ENCODE data around the gene NAA80.
A peak's percentile ranks its signal among the peaks of the same experiment; 100 is the strongest.

NAA80 gene

DNA sequence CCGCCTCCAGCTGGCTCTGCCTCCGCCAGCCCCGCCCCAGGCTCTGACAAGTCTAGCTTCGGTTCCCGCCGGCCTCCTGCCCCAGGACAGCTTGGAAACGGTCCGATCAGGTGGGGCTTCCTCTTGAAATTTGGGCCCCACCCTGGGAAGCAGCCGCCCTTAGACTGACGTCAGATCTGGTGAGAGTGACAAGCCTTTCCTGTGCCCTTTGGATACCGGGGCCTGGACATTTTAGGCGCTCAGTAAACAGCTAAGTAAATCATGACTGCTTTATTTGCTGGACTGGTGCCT lies 378 bp upstream of the NAA80 start:
- peaks cover 57% of the 10 kb centered on the region for H3K4me1 ChIP-seq (ENCODE audit: control insufficient read depth, insufficient read depth, low read length)
- no peaks in the 10 kb centered on the region for H3K27me3 ChIP-seq (ENCODE audit: control insufficient read depth, insufficient read depth, low read length)
- peak overlapping the region; percentile 5 for H3K4me3 ChIP-seq (ENCODE audit: low read length)
- no peaks in the 10 kb centered on the region for H3K9me3 ChIP-seq (ENCODE audit: control insufficient read depth, low read length)
- no peaks in the 10 kb centered on the region for H3K36me3 ChIP-seq (ENCODE audit: control insufficient read depth, insufficient read depth, low read length)
- H3K9ac ChIP-seq (ENCODE audit: low read length), result peak overlapping the region; percentile 46

DNA sequence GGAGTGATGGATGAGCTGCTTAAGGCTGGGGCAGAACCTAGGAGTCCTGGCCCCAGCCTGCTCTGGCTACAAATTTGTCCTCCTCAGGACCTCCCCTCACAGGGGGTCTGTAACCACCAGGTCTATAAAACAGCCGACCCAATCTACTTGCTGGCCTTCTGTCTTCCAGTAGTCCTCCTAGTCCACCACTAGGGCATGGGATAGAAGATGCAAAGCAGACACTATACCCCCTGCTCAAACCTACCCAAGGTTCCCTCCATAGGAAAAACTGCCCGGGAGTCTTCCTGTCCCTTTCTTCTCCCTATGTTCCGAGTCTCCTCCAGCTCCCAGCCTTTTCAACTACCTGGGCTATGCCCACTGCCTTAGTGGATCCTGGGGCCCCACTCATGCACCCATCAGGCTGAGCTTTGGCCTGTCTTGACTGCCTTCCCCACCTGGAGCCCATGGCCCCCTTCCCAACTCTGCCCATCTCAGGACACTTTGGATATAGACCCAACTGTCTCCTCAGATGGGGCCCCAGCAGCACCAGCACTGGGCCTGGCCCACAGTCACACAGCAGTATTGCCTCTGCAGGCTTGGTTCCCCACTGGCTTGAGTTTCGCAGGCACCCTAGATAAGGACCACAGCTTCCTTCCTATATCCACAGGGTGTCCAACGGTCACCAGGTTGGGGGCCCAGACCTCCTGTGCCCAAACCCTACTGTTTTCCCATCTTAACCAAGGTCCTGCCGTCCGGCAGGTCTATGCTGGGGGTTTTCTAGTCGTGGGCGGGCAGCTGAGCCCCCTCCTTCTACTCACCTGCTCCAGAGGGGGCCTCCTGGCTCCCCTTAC lies 1.1 kb downstream of the NAA80 start:
- Histone ChIP-seq H3K4me1 (ENCODE audit: control insufficient read depth, insufficient read depth, low read length) (peaks cover 53% of the 10 kb centered on the region), H3K27me3 (ENCODE audit: control insufficient read depth, insufficient read depth, low read length) (no peaks in the 10 kb centered on the region), H3K9ac (ENCODE audit: low read length) (peak overlapping the region; percentile 82), H3K36me3 (ENCODE audit: control insufficient read depth, insufficient read depth, low read length) (no peaks in the 10 kb centered on the region), H3K9me3 (ENCODE audit: control insufficient read depth, low read length) (no peaks in the 10 kb centered on the region), H3K4me3 (ENCODE audit: low read length) (peak overlapping the region; percentile 72)

DNA sequence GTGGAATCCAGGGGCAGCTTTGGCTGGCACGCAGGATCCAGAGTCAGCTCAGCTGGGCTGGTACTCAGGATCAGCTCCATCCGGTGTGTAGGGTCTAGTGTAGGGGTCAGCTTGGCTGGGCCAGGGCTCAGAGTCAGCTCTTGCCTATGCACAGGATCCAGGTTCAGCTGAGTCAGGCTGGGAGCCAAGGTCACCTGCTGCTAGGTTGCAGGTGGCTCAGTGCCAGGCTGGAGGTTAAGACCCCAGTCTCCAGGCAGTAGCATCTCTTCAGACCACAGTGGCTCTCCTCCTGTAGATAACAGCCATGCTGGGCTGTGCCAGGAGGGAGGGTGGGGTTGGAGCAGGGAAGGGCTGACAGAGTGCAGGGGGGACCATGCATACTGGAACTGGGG lies 1.8 kb downstream of the NAA80 start:
- no peaks in the 10 kb centered on the region for H3K9me3 ChIP-seq (ENCODE audit: control insufficient read depth, low read length)
- no peak overlapping the region for H3K4me3 ChIP-seq (ENCODE audit: low read length)
- H3K27me3 ChIP-seq (ENCODE audit: control insufficient read depth, insufficient read depth, low read length), result no peaks in the 10 kb centered on the region
- H3K9ac ChIP-seq (ENCODE audit: low read length), result no peak overlapping the region
- H3K36me3 ChIP-seq (ENCODE audit: control insufficient read depth, insufficient read depth, low read length), result no peaks in the 10 kb centered on the region
- peaks cover 53% of the 10 kb centered on the region for H3K4me1 ChIP-seq (ENCODE audit: control insufficient read depth, insufficient read depth, low read length)

DNA sequence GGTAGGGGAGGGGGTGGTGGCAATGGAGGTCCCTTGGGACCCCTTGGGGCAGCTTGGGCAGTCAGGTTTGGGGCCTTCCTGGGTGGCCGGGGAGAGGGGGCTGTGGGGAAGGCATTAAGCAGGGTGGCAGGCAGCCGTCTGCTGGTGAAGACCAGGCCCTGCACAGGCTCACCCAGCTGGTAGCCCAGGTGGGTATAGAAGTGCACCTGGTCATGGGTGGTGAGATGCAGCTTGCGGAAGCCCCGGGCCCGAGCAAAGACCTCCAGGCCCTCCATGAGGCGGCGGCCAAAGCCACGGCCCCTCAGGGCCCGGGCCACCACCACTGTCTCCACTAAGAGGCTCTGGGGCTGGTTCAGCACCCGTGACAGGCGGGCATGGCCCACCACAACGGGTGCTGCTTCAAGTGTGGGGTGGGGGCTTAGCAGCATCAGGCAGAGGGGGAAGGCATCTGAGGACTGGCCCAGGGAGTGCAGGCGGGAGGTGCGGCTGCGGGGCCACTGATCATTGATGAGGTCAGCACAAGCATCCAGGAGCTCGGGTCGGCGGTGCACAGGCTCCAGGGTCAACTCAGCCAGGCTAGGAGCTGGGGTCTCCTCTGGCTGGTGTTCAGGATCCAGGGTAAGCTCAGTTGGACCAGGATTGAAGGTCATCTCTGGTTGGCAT lies 2.4 kb downstream of the NAA80 start:
- H3K4me3 ChIP-seq (ENCODE audit: low read length), result no peak overlapping the region
- no peak overlapping the region for H3K9ac ChIP-seq (ENCODE audit: low read length)
- H3K27me3 ChIP-seq (ENCODE audit: control insufficient read depth, insufficient read depth, low read length), result no peaks in the 10 kb centered on the region
- H3K9me3 ChIP-seq (ENCODE audit: control insufficient read depth, low read length), result no peaks in the 10 kb centered on the region
- H3K36me3 ChIP-seq (ENCODE audit: control insufficient read depth, insufficient read depth, low read length), result no peaks in the 10 kb centered on the region
- peaks cover 48% of the 10 kb centered on the region for H3K4me1 ChIP-seq (ENCODE audit: control insufficient read depth, insufficient read depth, low read length)

DNA sequence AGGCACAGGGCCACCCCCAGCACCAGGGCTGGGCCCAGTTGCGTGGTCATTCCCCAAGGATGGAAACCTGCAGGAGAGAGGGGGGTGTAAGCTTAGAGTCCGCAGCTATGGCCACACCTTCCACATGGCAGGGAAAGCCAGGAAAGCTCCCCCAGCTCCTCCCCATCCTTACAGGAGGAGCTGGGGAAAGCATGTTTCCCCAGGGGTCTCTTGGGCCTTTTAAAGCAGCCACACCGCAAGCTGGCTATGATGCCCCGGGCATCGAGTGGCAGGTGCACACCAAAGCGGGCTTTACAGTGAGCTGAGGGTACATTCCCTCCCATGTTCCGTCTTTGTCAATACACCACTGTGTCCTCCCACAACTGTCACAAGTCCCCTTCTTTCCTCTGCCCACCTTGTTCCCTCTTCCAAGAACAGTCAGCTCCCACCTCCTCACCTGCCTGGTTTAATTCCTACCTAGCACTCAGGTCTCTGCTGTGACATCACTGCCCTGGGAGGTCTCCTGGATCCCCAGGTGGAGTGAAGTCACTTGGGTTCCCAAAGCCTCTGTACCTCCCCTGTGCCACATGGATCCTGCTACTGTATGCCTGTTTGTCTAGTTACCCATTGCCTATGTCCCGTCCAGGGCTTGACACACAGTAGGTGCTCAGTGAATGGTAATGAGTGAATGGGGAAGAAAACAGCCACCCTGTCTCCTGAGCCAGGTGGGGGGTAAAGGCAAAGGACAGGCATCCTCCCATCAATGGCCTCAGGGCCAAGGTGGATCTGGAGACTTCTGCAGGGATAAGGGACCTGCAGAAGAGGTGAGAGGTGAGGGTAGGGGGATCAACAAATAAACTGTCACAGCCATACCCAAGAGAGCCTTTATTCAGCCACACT lies 3.4 kb downstream of the NAA80 start:
- no peaks in the 10 kb centered on the region for H3K27me3 ChIP-seq (ENCODE audit: control insufficient read depth, insufficient read depth, low read length)
- no peak overlapping the region for H3K9ac ChIP-seq (ENCODE audit: low read length)
- no peak overlapping the region for H3K4me3 ChIP-seq (ENCODE audit: low read length)
- H3K4me1 ChIP-seq (ENCODE audit: control insufficient read depth, insufficient read depth, low read length), result peaks cover 49% of the 10 kb centered on the region
- H3K36me3 ChIP-seq (ENCODE audit: control insufficient read depth, insufficient read depth, low read length), result no peaks in the 10 kb centered on the region
- H3K9me3 ChIP-seq (ENCODE audit: control insufficient read depth, low read length), result no peaks in the 10 kb centered on the region

DNA sequence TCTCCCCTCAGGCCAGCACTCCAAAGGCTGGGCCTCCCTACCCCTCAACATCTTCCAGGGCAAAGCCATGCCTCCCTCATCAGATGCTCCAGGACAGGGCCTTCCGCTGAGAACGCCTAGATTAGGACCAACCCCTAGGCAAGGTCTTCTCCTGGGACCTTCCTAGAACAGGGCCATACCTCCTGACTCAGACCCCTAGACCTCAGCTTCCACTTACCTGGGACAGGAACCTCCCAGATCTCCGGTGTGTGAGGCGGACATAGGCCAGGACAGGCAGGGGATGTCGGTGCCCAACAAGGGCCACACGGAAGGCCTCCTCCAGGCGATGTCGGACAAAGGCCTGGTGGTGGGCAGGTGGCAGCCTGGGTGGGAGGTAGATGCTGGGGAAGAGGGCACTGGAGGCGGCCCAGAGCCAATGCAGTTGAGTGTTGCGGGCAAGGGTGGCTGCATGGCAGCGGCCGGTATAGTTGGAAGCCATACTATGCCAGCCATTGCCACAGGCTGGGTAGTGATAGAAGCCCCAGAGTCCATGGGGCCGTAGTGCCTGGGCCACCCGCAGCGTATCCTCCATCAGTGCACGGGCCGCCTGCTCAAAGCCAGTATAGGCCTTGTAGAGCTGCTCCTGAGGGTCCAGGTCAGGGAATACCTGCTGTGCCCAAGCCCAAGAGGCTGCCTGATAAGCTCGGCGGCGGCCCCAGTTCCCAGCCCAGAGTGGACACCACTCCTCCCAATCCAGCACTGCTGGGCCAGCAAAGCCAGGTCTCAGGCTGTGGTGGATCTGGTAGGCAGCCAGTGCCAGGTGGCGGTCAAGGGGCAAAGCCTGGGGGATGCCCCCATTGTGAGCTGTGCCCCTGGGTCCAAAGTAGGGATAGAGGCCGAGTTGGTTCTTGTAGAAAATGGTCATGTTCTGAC lies 4.5 kb downstream of the NAA80 start:
- no peaks in the 10 kb centered on the region for H3K27me3 ChIP-seq (ENCODE audit: control insufficient read depth, insufficient read depth, low read length)
- no peak overlapping the region for H3K9ac ChIP-seq (ENCODE audit: low read length)
- peaks cover 47% of the 10 kb centered on the region for H3K4me1 ChIP-seq (ENCODE audit: control insufficient read depth, insufficient read depth, low read length)
- H3K36me3 ChIP-seq (ENCODE audit: control insufficient read depth, insufficient read depth, low read length), result peaks cover 1% of the 10 kb centered on the region
- H3K4me3 ChIP-seq (ENCODE audit: low read length), result no peak overlapping the region
- no peaks in the 10 kb centered on the region for H3K9me3 ChIP-seq (ENCODE audit: control insufficient read depth, low read length)

DNA sequence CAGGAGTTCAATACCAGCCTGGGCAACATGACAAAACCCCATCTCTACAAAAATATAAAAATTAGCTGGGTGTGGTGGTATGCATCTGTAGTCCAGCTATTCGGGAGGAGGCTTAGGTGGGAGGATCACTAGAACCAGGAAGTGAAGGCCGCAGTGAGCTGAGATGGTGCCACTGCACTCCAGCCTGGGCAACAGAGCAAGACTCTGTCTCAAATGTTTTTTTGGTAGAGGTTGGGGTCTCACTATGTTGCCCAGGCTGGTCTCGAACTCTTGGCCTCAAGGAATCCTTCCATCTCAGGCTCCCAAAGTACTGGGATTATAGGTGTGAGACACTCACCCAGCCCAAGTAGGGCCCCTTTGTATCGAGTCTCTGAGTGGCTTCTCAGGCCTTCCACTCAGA lies 5.1 kb downstream of the NAA80 start:
- H3K9me3 ChIP-seq (ENCODE audit: control insufficient read depth, low read length), result no peaks in the 10 kb centered on the region
- no peak overlapping the region for H3K9ac ChIP-seq (ENCODE audit: low read length)
- H3K4me1 ChIP-seq (ENCODE audit: control insufficient read depth, insufficient read depth, low read length), result peaks cover 46% of the 10 kb centered on the region
- no peak overlapping the region for H3K4me3 ChIP-seq (ENCODE audit: low read length)
- H3K27me3 ChIP-seq (ENCODE audit: control insufficient read depth, insufficient read depth, low read length), result no peaks in the 10 kb centered on the region
- H3K36me3 ChIP-seq (ENCODE audit: control insufficient read depth, insufficient read depth, low read length), result peaks cover 6% of the 10 kb centered on the region

DNA sequence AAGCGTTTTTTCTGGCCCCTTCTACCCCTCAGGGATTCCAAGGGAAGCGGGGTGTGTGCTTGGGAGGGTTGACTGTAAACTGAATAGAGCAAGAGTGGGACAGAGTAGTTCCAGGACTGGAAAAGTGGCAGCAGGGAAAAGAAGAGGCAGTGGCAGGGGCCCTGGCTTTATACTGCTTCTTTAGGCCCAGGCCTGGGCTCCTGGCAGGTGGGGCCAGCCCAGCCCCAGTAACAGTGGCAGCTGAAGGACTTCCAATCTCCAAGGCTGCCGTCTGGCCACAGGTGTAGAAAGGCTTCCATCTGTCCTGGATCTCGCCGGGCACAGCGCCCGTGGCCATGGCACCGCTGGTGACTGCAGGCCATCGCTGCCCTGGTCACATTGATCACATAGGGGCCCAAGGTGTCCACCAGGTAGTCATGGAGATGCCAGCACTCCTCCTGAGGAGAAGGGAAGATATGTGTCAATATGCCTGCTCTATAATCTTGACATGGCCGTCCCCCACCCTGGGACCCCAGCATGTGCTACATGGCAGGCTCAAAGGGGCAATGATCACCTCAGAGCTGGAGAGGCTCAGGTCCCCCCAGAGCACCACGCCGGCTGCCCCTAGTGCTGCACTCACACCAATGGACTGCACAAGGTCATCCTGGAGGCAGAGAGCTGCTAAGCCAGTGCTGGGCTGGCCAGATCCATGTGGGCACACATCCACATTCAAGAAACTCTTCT lies 6.0 kb downstream of the NAA80 start:
- peak overlapping the region; percentile 75 for H3K9ac ChIP-seq (ENCODE audit: low read length)
- H3K4me1 ChIP-seq (ENCODE audit: control insufficient read depth, insufficient read depth, low read length), result peaks cover 37% of the 10 kb centered on the region
- no peaks in the 10 kb centered on the region for H3K27me3 ChIP-seq (ENCODE audit: control insufficient read depth, insufficient read depth, low read length)
- H3K9me3 ChIP-seq (ENCODE audit: control insufficient read depth, low read length), result no peaks in the 10 kb centered on the region
- peaks cover 9% of the 10 kb centered on the region for H3K36me3 ChIP-seq (ENCODE audit: control insufficient read depth, insufficient read depth, low read length)
- H3K4me3 ChIP-seq (ENCODE audit: low read length), result peak overlapping the region; percentile 87

DNA sequence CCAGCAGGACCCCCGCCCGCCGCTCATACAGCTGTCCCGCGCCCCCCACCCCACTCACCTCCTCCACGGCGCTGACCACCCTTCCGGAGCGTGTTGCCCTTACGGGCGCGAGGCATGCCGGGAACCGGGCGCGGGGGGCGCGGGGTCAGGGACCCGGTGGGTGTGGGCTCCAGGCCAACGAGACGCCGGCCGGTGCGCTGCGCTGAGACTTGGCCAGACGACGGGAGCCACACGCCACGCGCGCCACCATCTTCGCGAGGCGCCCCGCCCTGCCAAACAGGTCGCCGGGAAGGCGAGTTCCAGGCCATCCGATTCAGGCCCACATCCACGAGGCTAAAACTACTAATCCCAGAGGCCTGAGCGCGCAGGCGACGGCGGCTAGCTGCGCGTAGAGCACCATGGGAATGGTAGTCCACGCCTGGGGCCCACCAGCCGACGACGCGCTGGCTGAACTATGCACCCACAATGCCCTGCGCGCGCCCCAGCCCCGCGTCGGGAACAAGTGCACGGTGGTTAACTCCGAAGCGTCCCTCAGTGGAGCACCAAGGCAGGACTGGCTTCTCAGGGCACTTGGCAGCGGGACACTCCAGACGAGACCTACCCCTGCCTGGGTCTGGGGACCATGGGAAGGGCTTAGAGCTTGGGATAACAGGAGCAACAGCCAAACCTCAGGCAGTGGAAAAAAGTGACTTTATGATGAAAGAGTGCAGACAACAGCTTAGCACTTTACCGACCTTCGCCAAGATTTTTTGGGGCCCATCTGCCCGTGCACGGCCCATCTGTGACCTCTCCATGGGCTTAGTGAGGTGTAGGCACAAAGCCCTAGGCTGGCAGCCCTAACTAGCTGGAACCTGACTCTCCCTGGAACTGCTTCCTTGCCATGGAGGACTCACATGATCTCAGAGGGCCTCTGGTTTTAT lies 6.8 kb downstream of the NAA80 start, which contains the start of gene IFRD2:
TSS of gene IFRD2 (minus strand) at position 271 of the 920 bp plus-strand sequence. CDS start at position 116, 155 bp downstream.
- peaks cover 9% of the 10 kb centered on the region for H3K36me3 ChIP-seq (ENCODE audit: control insufficient read depth, insufficient read depth, low read length)

DNA sequence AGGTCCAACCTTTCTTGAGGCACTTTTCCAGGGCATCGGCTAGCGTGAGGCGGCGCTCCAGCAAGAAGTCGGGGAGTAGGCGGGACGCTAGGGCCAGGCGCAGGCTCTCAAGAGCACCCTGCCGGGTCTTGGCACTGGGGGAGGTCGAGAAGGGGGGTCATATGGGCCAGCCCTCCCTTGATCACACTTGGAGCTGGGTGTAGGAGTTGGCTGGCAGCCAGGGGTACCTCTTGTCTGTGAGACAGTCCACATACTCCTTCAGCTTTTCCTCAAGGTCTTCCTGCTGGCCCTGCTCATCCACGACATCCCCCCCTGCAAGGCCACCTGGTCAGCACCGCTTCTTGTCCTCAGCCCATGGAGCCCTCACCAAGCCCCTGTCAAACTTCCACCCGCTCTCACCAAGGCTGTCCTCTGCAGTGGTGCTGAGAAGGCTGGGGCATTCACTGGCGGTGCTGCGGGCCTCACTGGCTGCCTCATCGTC lies 9.0 kb downstream of the NAA80 start:
- Histone ChIP-seq H3K9ac (ENCODE audit: low read length) (peak overlapping the region; percentile 42), H3K4me3 (ENCODE audit: low read length) (no peak overlapping the region), H3K27me3 (ENCODE audit: control insufficient read depth, insufficient read depth, low read length) (no peaks in the 10 kb centered on the region), H3K36me3 (ENCODE audit: control insufficient read depth, insufficient read depth, low read length) (peaks cover 9% of the 10 kb centered on the region), H3K9me3 (ENCODE audit: control insufficient read depth, low read length) (no peaks in the 10 kb centered on the region), H3K4me1 (ENCODE audit: control insufficient read depth, insufficient read depth, low read length) (peaks cover 27% of the 10 kb centered on the region)

More for the DNA sequence above, 6.8 kb downstream of the NAA80 start, which contains the start of gene IFRD2:
- Histone ChIP-seq H3K4me1 (ENCODE audit: control insufficient read depth, insufficient read depth, low read length) (peaks cover 29% of the 10 kb centered on the region), H3K9ac (ENCODE audit: low read length) (peak within 1 kb of the TSS; percentile 89), H3K27me3 (ENCODE audit: control insufficient read depth, insufficient read depth, low read length) (no peaks in the 10 kb centered on the region), H3K9me3 (ENCODE audit: control insufficient read depth, low read length) (no peaks in the 10 kb centered on the region), H3K4me3 (ENCODE audit: low read length) (peak within 1 kb of the TSS; percentile 87)

All from mucosa of stomach (tissue), 1 donor.